ENCODE results near the gene ZNF296. TPM values are rescaled to one million over a fixed set of nuclear protein-coding genes. Genes with fewer than 3 reads are reported as not detected.
A peak's percentile ranks its signal among the peaks of the same experiment; 100 is the strongest.

The ZNF296 gene
- total RNA-seq: 1 to 10 TPM in 3 of 4 donors, not detected in 1; 2.1 to 4.2 (median 2.1) TPM

DNA sequence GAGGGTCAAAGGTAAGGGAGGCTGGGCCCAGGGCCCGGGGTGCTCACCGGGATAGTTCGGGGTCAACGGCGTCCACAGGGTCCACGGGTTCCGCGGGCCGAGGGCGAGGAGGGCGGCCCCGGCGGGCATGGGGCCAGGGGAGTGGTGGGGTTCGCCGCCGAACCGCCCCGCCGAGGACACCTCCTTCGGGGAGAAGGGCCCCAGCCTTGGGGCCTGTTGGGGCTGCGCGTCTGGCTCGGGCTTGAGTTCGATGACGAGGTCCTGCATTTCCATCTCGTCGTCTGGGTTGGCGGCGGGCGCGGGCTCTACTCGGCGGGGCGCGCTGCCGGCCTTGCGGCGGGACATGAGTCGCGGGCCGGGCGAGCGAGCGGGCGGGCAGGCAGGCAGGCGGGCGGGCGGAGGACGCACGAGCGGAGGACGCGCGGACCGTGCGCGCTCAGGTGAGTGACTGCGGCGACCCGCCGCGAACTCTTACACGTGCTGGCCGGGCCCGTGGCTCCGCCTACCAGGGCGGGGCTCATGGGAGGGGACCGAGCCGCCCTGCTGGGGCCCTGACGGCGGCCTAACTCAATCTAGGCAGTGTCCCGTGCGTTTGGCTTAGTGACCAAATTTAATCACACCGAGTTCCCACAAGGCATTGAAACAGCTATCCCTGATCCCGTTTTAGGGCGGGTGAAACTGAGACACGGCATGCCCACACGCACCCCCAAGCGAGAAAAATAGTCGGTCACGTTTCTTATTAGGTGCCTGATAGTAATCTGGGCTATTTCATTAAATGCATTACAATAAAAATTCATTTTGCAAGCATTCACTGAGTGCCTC is at the start of gene ZNF296:
ZNF296 (minus strand) TSS at position 450 of the 822 bp plus-strand sequence; CDS start at position 345, 105 bp downstream.
- H3K27ac ChIP-seq: peak within 1 kb of the TSS in 3 of 4 donors; percentile 49 to 76 (median 53)
- H3K36me3 ChIP-seq: peaks cover 0 to 13% (median 5%) of the 10 kb centered on the region in 3 donors
- peaks cover 0 to 52% (median 25%) of the 10 kb centered on the region in 4 donors for H3K4me1 ChIP-seq
- H3K9me3 ChIP-seq: no peaks in the 10 kb centered on the region
- TF ChIP-seq POLR2A (IDR thresholded peaks at IDR 0.05) (peak in 1 of 2 donors; percentile 30), EP300 (IDR thresholded peaks at IDR 0.05) (no peak), CTCF (IDR thresholded peaks at IDR 0.05) (no peak)
- DNase-seq (ENCODE audit: low spot score in 2 of 2): peak; percentile 30 to 41
- peak within 1 kb of the TSS; percentile 33 to 67 (median 52) for H3K4me3 ChIP-seq
- 4 to 5% methylated on average over 44 to 81 of the region's 81 CpGs for WGBS, 2 donors
- H3K27me3 ChIP-seq: peaks cover 0 to 3% of the 10 kb centered on the region in 2 donors

- no peaks in the 10 kb centered on the region for H3K9me3 ChIP-seq
- no peaks in the 10 kb centered on the region for H3K36me3 ChIP-seq
- H3K4me1 ChIP-seq: peaks cover 0 to 4% (median 0%) of the 10 kb centered on the region in 4 donors
- no peak overlapping the region for H3K4me3 ChIP-seq
- no peak overlapping the region for H3K27ac ChIP-seq
- WGBS, 2 donors: 92 to 94% methylated on average over 9 of the region's 9 CpGs
- no peak for TF ChIP-seq POLR2A (IDR thresholded peaks at IDR 0.05)
- TF ChIP-seq EP300 (IDR thresholded peaks at IDR 0.05): no peak
- TF ChIP-seq CTCF (IDR thresholded peaks at IDR 0.05): no peak
- DNase-seq (ENCODE audit: low spot score in 2 of 2): no peak
- no peaks in the 10 kb centered on the region for H3K27me3 ChIP-seq
These were observed 49.1 kb upstream of the ZNF296 start for GRCh38 chr19:45125360-45125759.

DNA sequence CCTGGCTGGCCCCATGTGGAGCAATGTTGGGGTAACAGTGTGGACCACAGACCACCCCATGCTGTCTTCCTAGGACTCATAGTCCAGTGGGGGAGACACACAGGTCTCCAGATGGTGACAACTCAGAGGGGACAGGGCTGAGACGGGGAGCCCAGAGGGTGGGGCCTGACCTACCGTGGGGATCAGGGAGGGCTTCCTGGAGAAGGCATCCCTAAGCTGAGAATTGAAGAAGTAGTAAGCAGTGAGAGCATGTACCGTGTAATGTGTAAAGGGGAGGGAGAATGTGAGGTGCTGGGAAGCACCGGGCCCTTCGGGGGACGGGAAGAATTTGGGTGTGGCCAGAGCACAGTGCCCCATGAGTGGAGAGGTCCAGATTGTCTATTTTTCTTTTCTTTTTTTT is 47.7 kb upstream of the ZNF296 start:
- TF ChIP-seq EP300 (IDR thresholded peaks at IDR 0.05) (no peak), POLR2A (IDR thresholded peaks at IDR 0.05) (no peak), CTCF (IDR thresholded peaks at IDR 0.05) (no peak)
- no peak overlapping the region for H3K27ac ChIP-seq
- H3K36me3 ChIP-seq: peaks cover 0 to 3% (median 0%) of the 10 kb centered on the region in 3 donors
- no peak overlapping the region for H3K4me3 ChIP-seq
- H3K9me3 ChIP-seq: no peaks in the 10 kb centered on the region
- WGBS, 2 donors: 81 to 83% methylated on average over 6 of the region's 6 CpGs
- H3K27me3 ChIP-seq: no peaks in the 10 kb centered on the region
- no peak for DNase-seq (ENCODE audit: low spot score in 2 of 2)
- H3K4me1 ChIP-seq: peaks cover 0 to 4% (median 0%) of the 10 kb centered on the region in 4 donors

GRCh38 chr19:45123440-45123850 is 47.2 kb upstream of the ZNF296 start:
- DNase-seq (ENCODE audit: low spot score in 2 of 2): no peak
- no peaks in the 10 kb centered on the region for H3K27me3 ChIP-seq
- no peaks in the 10 kb centered on the region for H3K9me3 ChIP-seq
- H3K4me3 ChIP-seq: no peak overlapping the region
- H3K27ac ChIP-seq: no peak overlapping the region
- H3K36me3 ChIP-seq: peaks cover 0 to 3% (median 0%) of the 10 kb centered on the region in 3 donors
- peaks cover 0 to 9% (median under 1%) of the 10 kb centered on the region in 4 donors for H3K4me1 ChIP-seq
- TF ChIP-seq EP300 (IDR thresholded peaks at IDR 0.05): no peak
- TF ChIP-seq POLR2A (IDR thresholded peaks at IDR 0.05): no peak
- TF ChIP-seq CTCF (IDR thresholded peaks at IDR 0.05): no peak
- WGBS, 2 donors: 63 to 78% methylated on average over 9 of the region's 9 CpGs

GRCh38 chr19:45122832-45123231 is 46.6 kb upstream of the ZNF296 start:
- H3K27me3 ChIP-seq: no peaks in the 10 kb centered on the region
- 63 to 73% methylated on average over 6 of the region's 6 CpGs for WGBS, 2 donors
- no peak overlapping the region for H3K4me3 ChIP-seq
- no peak overlapping the region for H3K27ac ChIP-seq
- DNase-seq (ENCODE audit: low spot score in 2 of 2): no peak
- TF ChIP-seq CTCF (IDR thresholded peaks at IDR 0.05) (no peak), POLR2A (IDR thresholded peaks at IDR 0.05) (no peak), EP300 (IDR thresholded peaks at IDR 0.05) (no peak)
- H3K9me3 ChIP-seq: no peaks in the 10 kb centered on the region
- peaks cover 0 to 3% (median 0%) of the 10 kb centered on the region in 3 donors for H3K36me3 ChIP-seq
- H3K4me1 ChIP-seq: peaks cover 0 to 15% (median 5%) of the 10 kb centered on the region in 4 donors
